Stimulated activated memory B cell treated with anti-CD40 and anti-IgM and Interleukin-4, amounts not matched to agents 10 μg/mL and 1 μg/mL and 100 μg/mL, for 72 hours (primary cell): ENCODE data around the gene PDE4B.

ENCODE experiments used
- ATAC-seq: fragments of 150-1000 bp; cut with Tn5 transposase; 2 replicates; pipeline ENCODE4 v1.10.0; 2021
- H3K27ac Mint-ChIP-seq: one replicate; pipeline ENCODE4 v1.8.0; 2022; ENCODE audit warnings: mild to moderate bottlenecking, mixed read lengths
- H3K27me3 Mint-ChIP-seq: one replicate; pipeline ENCODE4 v1.8.0; 2022; ENCODE audit warnings: mixed read lengths
- H3K36me3 Mint-ChIP-seq: one replicate; pipeline ENCODE4 v1.8.0; 2022; ENCODE audit warnings: mixed read lengths
- H3K4me1 Mint-ChIP-seq: one replicate; pipeline ENCODE4 v1.8.0; 2022; ENCODE audit warnings: mixed read lengths
- H3K4me3 Mint-ChIP-seq: one replicate; pipeline ENCODE4 v1.8.0; 2022; ENCODE audit warnings: mild to moderate bottlenecking, moderate library complexity, mixed read lengths
- H3K9me3 Mint-ChIP-seq: one replicate; pipeline ENCODE4 v1.8.0; 2022; ENCODE audit warnings: mixed read lengths

PDE4B gene

GRCh38 chr1:66143651-66144050, 351.0 kb downstream of the PDE4B start:
- H3K27ac Mint-ChIP-seq, result no peak overlapping the region
- H3K9me3 Mint-ChIP-seq, result no peaks in the 10 kb centered on the region
- H3K4me3 Mint-ChIP-seq, result no peak overlapping the region
- peaks cover 11% of the 10 kb centered on the region for H3K27me3 Mint-ChIP-seq
- H3K36me3 Mint-ChIP-seq, result no peaks in the 10 kb centered on the region
- ATAC-seq, result no peak
- no peaks in the 10 kb centered on the region for H3K4me1 Mint-ChIP-seq

GRCh38 chr1:66147226-66147835, 354.6 kb downstream of the PDE4B start:
- H3K9me3 Mint-ChIP-seq, result no peaks in the 10 kb centered on the region
- H3K27me3 Mint-ChIP-seq, result peaks cover 15% of the 10 kb centered on the region
- no peaks in the 10 kb centered on the region for H3K36me3 Mint-ChIP-seq
- ATAC-seq, result no peak
- no peak overlapping the region for H3K4me3 Mint-ChIP-seq
- H3K27ac Mint-ChIP-seq, result no peak overlapping the region
- no peaks in the 10 kb centered on the region for H3K4me1 Mint-ChIP-seq

DNA sequence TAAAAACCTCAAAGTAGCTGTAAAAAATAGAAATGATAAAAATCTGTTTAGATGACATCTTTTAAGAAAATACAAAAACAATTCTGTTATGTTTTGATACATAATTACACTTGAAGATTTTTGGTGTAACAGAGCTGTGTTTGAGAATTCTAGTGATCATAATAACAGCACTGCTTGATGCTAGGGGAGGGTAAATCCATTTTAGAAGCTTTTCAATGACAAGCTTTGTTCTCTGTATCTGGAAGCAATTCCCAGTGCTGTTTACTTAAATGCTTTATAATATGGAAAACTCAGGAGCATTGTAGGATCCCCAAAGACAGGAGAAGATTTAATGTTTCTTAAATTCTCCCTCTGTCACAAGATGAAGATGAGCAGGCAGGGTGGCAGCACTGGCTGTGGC, 359.3 kb downstream of the PDE4B start:
- H3K36me3 Mint-ChIP-seq, result no peaks in the 10 kb centered on the region
- H3K4me1 Mint-ChIP-seq, result no peaks in the 10 kb centered on the region
- no peaks in the 10 kb centered on the region for H3K9me3 Mint-ChIP-seq
- peaks cover 31% of the 10 kb centered on the region for H3K27me3 Mint-ChIP-seq
- no peak for ATAC-seq
- no peak overlapping the region for H3K27ac Mint-ChIP-seq
- H3K4me3 Mint-ChIP-seq, result no peak overlapping the region

GRCh38 chr1:66154394-66154793, 361.7 kb downstream of the PDE4B start:
- Mint-ChIP-seq H3K27me3 (peaks cover 31% of the 10 kb centered on the region), H3K4me1 (no peaks in the 10 kb centered on the region), H3K27ac (no peak overlapping the region), H3K36me3 (no peaks in the 10 kb centered on the region), H3K4me3 (no peak overlapping the region), H3K9me3 (peaks cover 3% of the 10 kb centered on the region)
- no peak for ATAC-seq

DNA sequence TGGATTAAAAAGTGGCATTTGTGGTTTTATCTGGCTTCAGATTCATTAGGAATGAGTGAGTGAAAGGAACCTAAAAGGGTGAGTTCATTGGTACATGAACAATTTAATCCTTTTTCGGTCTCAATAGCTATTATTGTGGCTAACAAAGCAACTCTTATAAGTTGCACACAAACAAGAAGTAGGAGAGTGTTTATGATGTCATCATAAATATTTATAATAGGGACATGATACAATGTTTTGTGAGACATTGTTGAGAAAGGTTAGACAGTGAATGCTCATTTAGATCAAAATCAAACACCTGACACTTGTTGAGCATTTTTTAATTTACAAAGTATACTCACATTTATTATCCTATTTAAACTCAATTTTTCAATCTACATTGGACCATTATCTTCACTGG, 363.4 kb downstream of the PDE4B start:
- peaks cover 3% of the 10 kb centered on the region for H3K9me3 Mint-ChIP-seq

GRCh38 chr1:66159800-66160199, 367.1 kb downstream of the PDE4B start:
- H3K27me3 Mint-ChIP-seq, result no peaks in the 10 kb centered on the region
- H3K4me3 Mint-ChIP-seq, result no peak overlapping the region
- no peak overlapping the region for H3K27ac Mint-ChIP-seq
- H3K36me3 Mint-ChIP-seq, result no peaks in the 10 kb centered on the region
- H3K4me1 Mint-ChIP-seq, result no peaks in the 10 kb centered on the region
- peaks cover 3% of the 10 kb centered on the region for H3K9me3 Mint-ChIP-seq
- ATAC-seq, result no peak

More for the DNA sequence above, 363.4 kb downstream of the PDE4B start:
- H3K27me3 Mint-ChIP-seq, result peaks cover 28% of the 10 kb centered on the region
- H3K4me3 Mint-ChIP-seq, result no peak overlapping the region
- ATAC-seq, result no peak
- H3K27ac Mint-ChIP-seq, result no peak overlapping the region
- H3K36me3 Mint-ChIP-seq, result no peaks in the 10 kb centered on the region
- H3K4me1 Mint-ChIP-seq, result no peaks in the 10 kb centered on the region

- Mint-ChIP-seq H3K4me3 (no peak overlapping the region), H3K27me3 (peaks cover 2% of the 10 kb centered on the region), H3K36me3 (no peaks in the 10 kb centered on the region), H3K4me1 (no peaks in the 10 kb centered on the region), H3K9me3 (peaks cover 3% of the 10 kb centered on the region), H3K27ac (no peak overlapping the region)
- ATAC-seq, result no peak
Measured at GRCh38 chr1:66160719-66161118, 368.0 kb downstream of the PDE4B start.

DNA sequence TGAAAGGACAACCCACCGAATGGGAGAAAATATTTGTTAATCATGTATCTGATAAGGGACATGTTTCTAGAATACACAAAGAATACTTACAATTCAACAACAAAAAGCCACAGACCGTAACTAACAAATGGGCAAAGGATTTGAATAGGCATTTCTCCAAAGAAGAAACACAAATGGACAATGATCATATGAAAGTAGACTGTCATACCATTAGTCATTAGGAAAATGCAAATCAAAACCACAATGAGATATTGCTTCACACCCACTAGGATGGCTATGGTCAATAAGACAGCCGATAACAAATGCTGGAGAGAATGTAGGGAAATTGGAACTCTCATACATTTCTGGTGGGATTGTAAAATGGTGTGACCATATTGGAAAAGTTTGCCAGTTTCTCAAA, 374.1 kb downstream of the PDE4B start:
- Mint-ChIP-seq H3K9me3 (no peaks in the 10 kb centered on the region), H3K27me3 (peaks cover 17% of the 10 kb centered on the region), H3K27ac (no peak overlapping the region), H3K36me3 (no peaks in the 10 kb centered on the region), H3K4me3 (no peak overlapping the region), H3K4me1 (peaks cover 6% of the 10 kb centered on the region)
- no peak for ATAC-seq

DNA sequence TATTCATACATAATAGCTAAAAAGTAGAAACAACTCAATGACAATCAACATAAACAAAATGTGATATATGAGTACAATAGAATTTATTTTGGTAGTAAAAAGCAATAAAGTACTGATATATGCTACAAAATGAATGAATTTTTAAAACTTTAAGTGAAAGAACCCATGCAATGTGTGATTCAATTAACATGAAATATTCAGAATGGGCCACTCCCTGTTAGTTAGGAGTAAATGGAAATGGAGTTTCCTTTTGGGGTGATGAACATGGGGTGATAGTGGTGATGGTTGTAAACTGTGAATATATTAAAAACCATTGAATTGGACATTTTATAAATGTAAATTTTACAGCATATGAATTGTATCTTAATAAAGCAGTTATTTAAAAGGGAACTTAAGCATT, 374.6 kb downstream of the PDE4B start:
- Mint-ChIP-seq H3K36me3 (no peaks in the 10 kb centered on the region), H3K4me3 (no peak overlapping the region), H3K27me3 (peaks cover 17% of the 10 kb centered on the region), H3K27ac (no peak overlapping the region), H3K9me3 (no peaks in the 10 kb centered on the region), H3K4me1 (peaks cover 6% of the 10 kb centered on the region)
- ATAC-seq, result no peak

- Mint-ChIP-seq H3K36me3 (no peaks in the 10 kb centered on the region), H3K4me3 (no peak overlapping the region), H3K4me1 (peaks cover 6% of the 10 kb centered on the region), H3K27me3 (peaks cover 17% of the 10 kb centered on the region), H3K9me3 (no peaks in the 10 kb centered on the region), H3K27ac (no peak overlapping the region)
- ATAC-seq, result no peak
Measured at GRCh38 chr1:66168467-66168887, 375.8 kb downstream of the PDE4B start.

DNA sequence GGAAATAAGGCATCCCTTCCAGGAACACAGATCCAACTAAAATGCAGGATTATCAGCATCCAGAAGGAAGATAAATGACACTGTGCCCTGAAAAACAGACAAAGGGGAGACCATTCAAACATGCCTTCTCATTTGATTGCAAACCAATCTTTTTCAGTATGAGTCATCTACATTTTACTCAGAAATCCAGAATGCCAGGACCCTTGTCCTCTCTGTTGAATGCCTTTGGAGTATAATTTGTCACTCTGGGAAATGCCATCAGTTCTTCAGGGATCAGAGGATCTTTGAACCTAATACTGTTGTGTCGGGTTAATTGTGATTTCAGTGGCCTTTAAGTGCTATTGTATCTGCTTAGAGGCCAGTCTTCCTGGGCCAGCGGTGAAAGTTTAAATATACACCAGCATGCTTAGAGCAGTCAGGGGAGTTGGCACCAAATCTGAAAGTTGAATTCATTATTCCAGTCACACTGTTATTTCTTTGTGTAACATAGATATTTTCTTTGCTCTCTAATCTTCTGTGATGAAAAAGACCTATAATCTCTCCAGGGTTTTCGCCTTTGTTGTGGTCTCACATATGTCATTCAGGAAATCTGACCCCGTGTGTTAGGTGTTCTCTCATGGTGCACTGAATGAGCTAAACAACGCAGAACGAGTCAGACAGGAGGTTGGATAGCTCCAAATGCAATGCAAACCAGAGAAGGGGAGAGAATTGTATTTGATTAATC, 376.4 kb downstream of the PDE4B start:
- ATAC-seq, result no peak
- peaks cover 17% of the 10 kb centered on the region for H3K27me3 Mint-ChIP-seq
- H3K9me3 Mint-ChIP-seq, result no peaks in the 10 kb centered on the region
- peaks cover 6% of the 10 kb centered on the region for H3K4me1 Mint-ChIP-seq
- no peaks in the 10 kb centered on the region for H3K36me3 Mint-ChIP-seq
- H3K27ac Mint-ChIP-seq, result no peak overlapping the region
- no peak overlapping the region for H3K4me3 Mint-ChIP-seq

DNA sequence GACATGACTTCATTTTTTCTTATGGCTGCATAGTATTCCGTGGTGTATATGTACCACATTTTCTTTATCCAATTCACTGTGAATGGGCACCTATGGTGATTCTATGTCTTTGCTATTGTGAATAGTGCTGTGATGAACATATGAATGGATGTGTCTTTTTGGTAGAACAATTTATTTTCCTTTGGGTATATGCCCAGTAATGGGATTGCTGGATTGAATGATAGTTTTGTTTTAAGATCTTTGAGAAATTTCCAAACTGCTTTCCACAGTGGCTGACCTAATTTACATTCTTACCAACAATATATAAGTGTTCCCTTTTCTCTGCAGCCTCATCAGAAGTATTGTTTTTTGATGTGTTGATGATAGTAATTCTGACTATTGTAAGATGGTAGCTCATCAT, 379.6 kb downstream of the PDE4B start:
- Mint-ChIP-seq H3K4me3 (no peak overlapping the region), H3K36me3 (no peaks in the 10 kb centered on the region), H3K9me3 (no peaks in the 10 kb centered on the region), H3K27me3 (peaks cover 8% of the 10 kb centered on the region), H3K27ac (no peak overlapping the region), H3K4me1 (peaks cover 6% of the 10 kb centered on the region)
- ATAC-seq, result no peak

DNA sequence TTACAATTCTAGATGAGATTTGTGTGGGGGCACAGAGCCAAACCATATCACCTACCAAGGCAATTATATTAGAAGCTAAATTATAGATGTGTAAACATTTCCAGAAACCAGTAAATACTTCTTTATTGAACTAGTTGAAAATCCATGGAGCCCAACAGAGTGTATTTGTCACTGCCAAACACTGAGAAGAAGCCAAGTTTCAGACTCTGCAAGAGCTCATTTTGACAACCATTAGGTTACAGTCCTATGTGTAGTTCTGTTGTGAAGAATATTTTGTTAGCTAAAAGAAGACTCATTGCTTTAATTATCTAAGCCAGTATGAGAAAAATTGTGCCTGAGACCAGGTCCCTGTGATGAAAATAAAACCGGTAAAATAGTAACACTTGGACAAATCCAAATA, 382.4 kb downstream of the PDE4B start:
- Mint-ChIP-seq H3K27ac (no peak overlapping the region), H3K4me3 (no peak overlapping the region), H3K36me3 (no peaks in the 10 kb centered on the region), H3K27me3 (peaks cover 8% of the 10 kb centered on the region), H3K4me1 (no peaks in the 10 kb centered on the region), H3K9me3 (no peaks in the 10 kb centered on the region)
- ATAC-seq, result no peak

DNA sequence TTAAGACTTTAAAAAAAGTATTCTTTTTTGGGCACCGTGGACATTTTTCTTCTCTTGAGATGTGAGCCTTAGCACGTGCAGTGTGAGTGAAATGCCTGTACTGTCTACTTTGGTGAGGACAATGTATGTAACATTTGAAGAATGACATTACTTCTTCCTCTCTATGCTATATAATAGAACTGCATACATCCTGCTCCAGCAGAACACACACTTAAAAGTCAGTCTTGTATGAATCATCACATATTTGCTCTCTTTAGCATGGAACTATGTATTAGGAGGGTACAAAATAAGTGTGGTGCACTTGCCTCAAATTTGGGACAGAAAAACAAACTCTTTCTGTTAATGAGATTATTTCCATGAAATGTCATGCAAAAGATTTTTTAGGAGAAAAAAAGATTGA, 382.9 kb downstream of the PDE4B start:
- no peaks in the 10 kb centered on the region for H3K9me3 Mint-ChIP-seq

DNA sequence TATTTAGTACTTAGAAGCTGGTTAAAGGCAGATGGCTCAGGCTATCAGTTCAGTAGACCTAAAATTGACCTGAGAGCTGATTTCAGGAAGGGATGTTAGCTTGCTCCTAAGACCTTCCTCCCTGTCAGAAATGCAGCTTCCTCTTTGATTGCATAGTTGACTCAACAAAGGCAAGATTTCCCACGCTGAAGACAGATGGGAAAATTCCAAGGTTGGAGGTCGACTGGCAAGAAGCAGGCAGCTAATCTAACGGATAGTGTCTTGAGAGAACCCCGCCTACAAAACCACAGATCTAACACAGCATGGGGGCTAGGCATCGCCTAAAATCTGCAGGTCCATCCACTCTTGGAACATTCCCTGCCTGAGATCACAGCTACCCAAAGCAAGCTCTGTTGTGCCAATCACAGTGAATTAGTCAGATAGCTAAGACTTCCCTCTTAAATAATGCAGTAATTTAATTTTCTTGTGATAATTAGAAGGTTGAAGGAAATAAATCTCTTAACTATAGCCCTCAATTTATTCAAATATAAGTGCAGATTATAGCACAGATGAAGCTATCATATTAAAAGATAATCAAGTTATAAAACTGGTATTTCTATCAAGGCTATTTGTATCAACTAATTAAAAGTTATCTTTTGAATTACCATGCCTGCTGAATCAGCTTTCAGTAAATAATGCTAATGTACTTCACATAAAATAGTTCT, 383.5 kb downstream of the PDE4B start:
- ATAC-seq, result no peak
- H3K4me1 Mint-ChIP-seq, result no peaks in the 10 kb centered on the region
- H3K27me3 Mint-ChIP-seq, result no peaks in the 10 kb centered on the region
- no peak overlapping the region for H3K27ac Mint-ChIP-seq
- no peaks in the 10 kb centered on the region for H3K9me3 Mint-ChIP-seq
- no peaks in the 10 kb centered on the region for H3K36me3 Mint-ChIP-seq
- H3K4me3 Mint-ChIP-seq, result no peak overlapping the region

More for the DNA sequence above, 382.9 kb downstream of the PDE4B start:
- Mint-ChIP-seq H3K27ac (no peak overlapping the region), H3K4me1 (no peaks in the 10 kb centered on the region), H3K27me3 (peaks cover 4% of the 10 kb centered on the region), H3K4me3 (no peak overlapping the region), H3K36me3 (no peaks in the 10 kb centered on the region)
- no peak for ATAC-seq

GRCh38 chr1:66176832-66177231, 384.1 kb downstream of the PDE4B start:
- H3K9me3 Mint-ChIP-seq, result no peaks in the 10 kb centered on the region
- H3K36me3 Mint-ChIP-seq, result no peaks in the 10 kb centered on the region
- no peaks in the 10 kb centered on the region for H3K27me3 Mint-ChIP-seq
- no peak for ATAC-seq
- H3K27ac Mint-ChIP-seq, result no peak overlapping the region
- no peak overlapping the region for H3K4me3 Mint-ChIP-seq
- no peaks in the 10 kb centered on the region for H3K4me1 Mint-ChIP-seq
